ENCODE data around the gene BRINP3.

BRINP3 gene

DNA sequence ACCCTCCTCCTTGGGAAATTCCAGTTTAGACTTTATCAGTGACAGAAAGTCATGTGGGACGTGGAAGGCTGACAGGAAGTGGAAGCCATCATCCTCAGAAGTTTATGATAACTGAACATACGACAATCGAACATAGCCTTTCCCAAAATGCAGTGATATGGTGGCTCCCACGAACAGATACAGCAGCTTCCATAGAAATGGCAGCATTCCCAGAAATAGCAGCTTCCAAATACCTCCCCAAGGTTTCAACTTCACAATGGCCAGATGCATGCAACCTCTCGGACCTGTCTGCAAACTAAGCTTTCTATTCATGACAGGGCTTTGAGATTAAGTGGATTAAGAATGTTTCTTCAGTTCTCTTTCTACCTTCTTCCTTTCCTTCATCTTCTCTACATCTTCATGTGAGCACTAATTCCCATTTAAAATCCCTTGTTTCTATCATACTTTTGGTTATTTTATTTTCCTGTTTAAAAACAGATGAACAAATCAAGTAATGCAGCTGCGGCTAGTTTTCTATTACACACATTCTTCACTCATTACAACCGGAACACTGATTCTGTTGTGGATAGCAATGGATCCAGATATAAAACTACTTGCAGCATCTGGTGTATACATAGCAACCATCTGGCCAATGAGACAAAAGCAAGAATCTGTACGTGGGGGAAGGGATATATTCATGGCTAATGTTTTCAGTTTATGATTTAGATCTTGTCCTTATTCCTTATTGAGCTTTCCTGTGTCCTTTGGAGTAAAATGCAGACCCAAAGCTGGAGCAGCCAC, 304.8 kb downstream of the BRINP3 start:
- FAIRE-seq, result no peak
- no peak for DNase-seq (ENCODE audit: insufficient read length, low spot score)
- TF ChIP-seq SPI1 (IDR thresholded peaks at IDR 0.05; ENCODE audit: low read depth, low read length), result no peak
- TF ChIP-seq POLR2A (IDR thresholded peaks at IDR 0.05; ENCODE audit: low read depth, low read length), result no peak
- TF ChIP-seq POU2F2 (IDR thresholded peaks at IDR 0.05; ENCODE audit: low read depth, low read length), result no peak
- no peak for TF ChIP-seq PAX5 (IDR thresholded peaks at IDR 0.05; ENCODE audit: insufficient read depth, low read length, severe bottlenecking)

GRCh38 chr1:190170321-190170720, 307.3 kb downstream of the BRINP3 start:
- FAIRE-seq (no peak), DNase-seq (ENCODE audit: insufficient read length, low spot score) (no peak)

GRCh38 chr1:190169311-190170067, 308.2 kb downstream of the BRINP3 start:
- FAIRE-seq (no peak), DNase-seq (ENCODE audit: insufficient read length, low spot score) (no peak)

More at GRCh38 chr1:190170321-190170720, 307.3 kb downstream of the BRINP3 start:
- TF ChIP-seq POLR2A (IDR thresholded peaks at IDR 0.05; ENCODE audit: low read depth, low read length) (no peak), POLR2AphosphoS5 (IDR thresholded peaks at IDR 0.05; ENCODE audit: low read depth, low read length) (no peak), PAX5 (IDR thresholded peaks at IDR 0.05; ENCODE audit: insufficient read depth, low read length, severe bottlenecking) (no peak), SPI1 (IDR thresholded peaks at IDR 0.05; ENCODE audit: low read depth, low read length) (no peak), TAF1 (IDR thresholded peaks at IDR 0.05; ENCODE audit: low read depth, low read length) (no peak), POU2F2 (IDR thresholded peaks at IDR 0.05; ENCODE audit: low read depth, low read length) (no peak)

GRCh38 chr1:190168893-190169280, 308.8 kb downstream of the BRINP3 start:
- no peak for FAIRE-seq
- DNase-seq (ENCODE audit: insufficient read length, low spot score), result no peak

More at GRCh38 chr1:190169311-190170067, 308.2 kb downstream of the BRINP3 start:
- no peak for TF ChIP-seq POLR2AphosphoS5 (IDR thresholded peaks at IDR 0.05; ENCODE audit: low read depth, low read length)
- no peak for TF ChIP-seq TAF1 (IDR thresholded peaks at IDR 0.05; ENCODE audit: low read depth, low read length)
- TF ChIP-seq SPI1 (IDR thresholded peaks at IDR 0.05; ENCODE audit: low read depth, low read length), result no peak
- TF ChIP-seq PAX5 (IDR thresholded peaks at IDR 0.05; ENCODE audit: insufficient read depth, low read length, severe bottlenecking), result no peak
- no peak for TF ChIP-seq POU2F2 (IDR thresholded peaks at IDR 0.05; ENCODE audit: low read depth, low read length)
- TF ChIP-seq POLR2A (IDR thresholded peaks at IDR 0.05; ENCODE audit: low read depth, low read length), result no peak

GRCh38 chr1:190168116-190168892, 309.4 kb downstream of the BRINP3 start:
- no peak for TF ChIP-seq SPI1 (IDR thresholded peaks at IDR 0.05; ENCODE audit: low read depth, low read length)
- DNase-seq (ENCODE audit: insufficient read length, low spot score), result no peak
- no peak for FAIRE-seq

More at GRCh38 chr1:190168893-190169280, 308.8 kb downstream of the BRINP3 start:
- TF ChIP-seq POU2F2 (IDR thresholded peaks at IDR 0.05; ENCODE audit: low read depth, low read length), result no peak
- no peak for TF ChIP-seq PAX5 (IDR thresholded peaks at IDR 0.05; ENCODE audit: insufficient read depth, low read length, severe bottlenecking)
- no peak for TF ChIP-seq POLR2A (IDR thresholded peaks at IDR 0.05; ENCODE audit: low read depth, low read length)
- TF ChIP-seq TAF1 (IDR thresholded peaks at IDR 0.05; ENCODE audit: low read depth, low read length), result no peak
- TF ChIP-seq SPI1 (IDR thresholded peaks at IDR 0.05; ENCODE audit: low read depth, low read length), result no peak
- no peak for TF ChIP-seq POLR2AphosphoS5 (IDR thresholded peaks at IDR 0.05; ENCODE audit: low read depth, low read length)

- FAIRE-seq, result no peak
- DNase-seq (ENCODE audit: insufficient read length, low spot score), result no peak
- TF ChIP-seq TAF1 (IDR thresholded peaks at IDR 0.05; ENCODE audit: low read depth, low read length) (no peak), POLR2AphosphoS5 (IDR thresholded peaks at IDR 0.05; ENCODE audit: low read depth, low read length) (no peak), POLR2A (IDR thresholded peaks at IDR 0.05; ENCODE audit: low read depth, low read length) (no peak), PAX5 (IDR thresholded peaks at IDR 0.05; ENCODE audit: insufficient read depth, low read length, severe bottlenecking) (no peak), POU2F2 (IDR thresholded peaks at IDR 0.05; ENCODE audit: low read depth, low read length) (no peak), SPI1 (IDR thresholded peaks at IDR 0.05; ENCODE audit: low read depth, low read length) (no peak)
Measured at GRCh38 chr1:190159146-190159545, 318.5 kb downstream of the BRINP3 start.

DNA sequence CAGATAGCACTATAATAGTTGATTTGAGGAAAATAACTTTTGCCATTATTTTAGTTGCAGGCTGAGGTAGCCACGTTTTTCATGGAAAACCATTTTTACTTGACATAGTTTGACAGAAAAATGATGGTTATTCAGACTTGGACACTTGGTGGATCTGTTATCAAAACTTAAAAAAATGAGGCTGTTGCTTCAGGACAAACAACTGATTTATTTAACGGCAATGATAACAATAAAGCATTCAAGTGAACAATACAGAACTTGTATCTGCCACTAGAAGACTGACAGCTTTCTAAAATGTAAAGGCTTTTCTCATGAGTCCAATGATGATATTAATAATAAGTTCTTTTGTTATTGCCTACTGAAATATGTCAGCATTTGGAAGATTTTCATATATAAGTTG, 322.9 kb downstream of the BRINP3 start:
- no peak for FAIRE-seq
- no peak for TF ChIP-seq PAX5 (IDR thresholded peaks at IDR 0.05; ENCODE audit: insufficient read depth, low read length, severe bottlenecking)
- no peak for TF ChIP-seq POLR2A (IDR thresholded peaks at IDR 0.05; ENCODE audit: low read depth, low read length)
- no peak for TF ChIP-seq TAF1 (IDR thresholded peaks at IDR 0.05; ENCODE audit: low read depth, low read length)
- TF ChIP-seq SPI1 (IDR thresholded peaks at IDR 0.05; ENCODE audit: low read depth, low read length), result no peak
- TF ChIP-seq POLR2AphosphoS5 (IDR thresholded peaks at IDR 0.05; ENCODE audit: low read depth, low read length), result no peak
- TF ChIP-seq POU2F2 (IDR thresholded peaks at IDR 0.05; ENCODE audit: low read depth, low read length), result no peak
- no peak for DNase-seq (ENCODE audit: insufficient read length, low spot score)

GRCh38 chr1:190147616-190148015, 330.0 kb downstream of the BRINP3 start:
- no peak for FAIRE-seq
- no peak for DNase-seq (ENCODE audit: insufficient read length, low spot score)
- TF ChIP-seq POU2F2 (IDR thresholded peaks at IDR 0.05; ENCODE audit: low read depth, low read length) (no peak), TAF1 (IDR thresholded peaks at IDR 0.05; ENCODE audit: low read depth, low read length) (no peak), POLR2AphosphoS5 (IDR thresholded peaks at IDR 0.05; ENCODE audit: low read depth, low read length) (no peak), PAX5 (IDR thresholded peaks at IDR 0.05; ENCODE audit: insufficient read depth, low read length, severe bottlenecking) (no peak), SPI1 (IDR thresholded peaks at IDR 0.05; ENCODE audit: low read depth, low read length) (no peak), POLR2A (IDR thresholded peaks at IDR 0.05; ENCODE audit: low read depth, low read length) (no peak)

GRCh38 chr1:190144650-190145049, 333.0 kb downstream of the BRINP3 start:
- FAIRE-seq (no peak), DNase-seq (ENCODE audit: insufficient read length, low spot score) (no peak)
- TF ChIP-seq POLR2A (IDR thresholded peaks at IDR 0.05; ENCODE audit: low read depth, low read length), result no peak
- no peak for TF ChIP-seq SPI1 (IDR thresholded peaks at IDR 0.05; ENCODE audit: low read depth, low read length)
- no peak for TF ChIP-seq POLR2AphosphoS5 (IDR thresholded peaks at IDR 0.05; ENCODE audit: low read depth, low read length)
- no peak for TF ChIP-seq PAX5 (IDR thresholded peaks at IDR 0.05; ENCODE audit: insufficient read depth, low read length, severe bottlenecking)
- no peak for TF ChIP-seq TAF1 (IDR thresholded peaks at IDR 0.05; ENCODE audit: low read depth, low read length)
- no peak for TF ChIP-seq POU2F2 (IDR thresholded peaks at IDR 0.05; ENCODE audit: low read depth, low read length)
